T-helper 2 cell (primary cell): Measurements from ENCODE around the gene SFTPB.

Source experiments
- DNase-seq, 5 experiments: peaks; one replicate each; pipeline versions ENCODE4 v3.0.0 to v3.0.0-alpha.2; 2012 to 2022

SFTPB gene

DNA sequence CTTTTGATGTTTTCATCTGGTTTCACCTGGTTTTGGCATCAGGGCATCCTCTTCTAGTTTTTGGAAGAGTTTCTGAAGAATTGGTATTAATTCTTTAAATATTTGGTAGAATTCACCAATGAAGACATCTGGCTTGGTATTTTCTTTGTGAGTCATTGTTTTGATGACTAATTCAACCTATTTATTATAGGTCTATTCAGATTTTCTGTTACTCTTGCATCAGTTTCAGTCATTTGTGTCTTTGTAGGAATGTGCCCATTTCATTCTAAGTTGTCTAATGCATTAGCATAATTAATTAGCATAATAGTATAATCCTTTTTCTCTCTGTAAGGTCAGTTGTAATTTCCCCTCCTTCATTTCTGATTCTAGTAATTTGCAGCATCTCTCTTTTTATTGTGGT is 34.2 kb upstream of the SFTPB start:
- DNase-seq: no peak

DNA sequence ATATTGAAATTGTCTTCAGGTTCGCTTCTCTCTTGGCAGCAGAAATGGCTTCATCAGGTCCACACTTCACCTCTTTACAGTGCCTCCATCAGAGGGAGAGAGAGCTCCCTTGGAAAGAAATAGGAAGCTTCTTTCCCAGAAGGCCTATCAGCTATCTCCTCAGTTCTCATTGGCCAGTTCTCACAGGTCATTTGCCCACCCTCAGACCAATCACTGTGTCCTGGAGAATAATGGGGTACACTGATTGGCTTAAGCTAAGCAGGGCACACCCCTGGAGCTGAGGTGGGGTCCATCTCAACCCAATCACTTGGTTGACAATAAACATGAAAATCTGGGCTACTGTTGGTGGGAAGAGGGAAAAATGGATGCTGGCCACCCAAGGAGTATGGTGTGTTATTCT is 31.3 kb upstream of the SFTPB start:
- no peak for DNase-seq

DNA sequence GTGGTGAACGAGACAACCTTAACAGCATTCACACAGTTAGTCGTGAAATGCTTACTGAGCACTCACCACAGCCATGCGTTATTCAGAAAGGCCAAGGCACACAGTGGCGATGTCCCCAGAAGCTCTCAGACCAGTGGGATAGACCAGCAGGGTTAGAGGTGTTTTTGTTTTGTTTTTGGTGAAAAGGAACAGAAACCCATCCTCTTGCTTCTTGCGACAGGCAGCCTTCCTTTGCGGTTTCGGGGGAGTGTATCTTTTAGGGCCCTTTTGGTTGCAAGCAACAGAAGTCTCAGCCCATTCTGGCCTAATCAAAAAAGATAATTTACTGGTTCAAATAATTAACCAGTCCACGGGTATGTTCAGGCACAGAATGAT is 30.9 kb upstream of the SFTPB start:
- DNase-seq: no peak

DNA sequence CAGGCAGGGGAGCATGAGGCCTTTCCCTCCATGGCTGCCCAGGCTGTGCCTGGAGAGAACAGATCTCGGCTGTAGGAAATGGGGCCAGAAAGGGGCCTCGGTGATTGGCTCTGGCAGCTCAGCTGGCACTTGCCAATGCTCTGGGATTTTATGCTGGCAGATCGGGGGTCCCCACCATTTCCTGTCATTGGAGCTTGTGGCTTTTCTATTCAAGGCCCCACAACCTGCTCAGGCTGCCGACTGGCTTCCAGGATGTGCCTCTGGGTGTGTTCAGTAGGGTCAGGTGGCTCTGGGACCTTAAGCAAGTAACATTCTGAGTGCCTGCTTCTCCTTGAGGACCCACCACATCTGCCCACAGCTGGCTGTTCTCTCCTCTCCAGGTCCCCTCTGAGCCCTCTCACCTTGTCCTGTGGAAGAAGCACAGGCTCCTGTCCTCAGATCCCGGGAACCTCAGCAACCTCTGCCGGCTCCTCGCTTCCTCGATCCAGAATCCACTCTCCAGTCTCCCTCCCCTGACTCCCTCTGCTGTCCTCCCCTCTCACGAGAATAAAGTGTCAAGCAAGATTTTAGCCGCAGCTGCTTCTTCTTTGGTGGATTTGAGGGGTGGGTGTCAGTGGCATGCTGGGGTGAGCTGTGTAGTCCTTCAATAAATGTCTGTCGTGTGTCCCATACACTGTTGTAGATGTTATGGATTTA is 30.3 kb upstream of the SFTPB start:
- no peak for DNase-seq

DNA sequence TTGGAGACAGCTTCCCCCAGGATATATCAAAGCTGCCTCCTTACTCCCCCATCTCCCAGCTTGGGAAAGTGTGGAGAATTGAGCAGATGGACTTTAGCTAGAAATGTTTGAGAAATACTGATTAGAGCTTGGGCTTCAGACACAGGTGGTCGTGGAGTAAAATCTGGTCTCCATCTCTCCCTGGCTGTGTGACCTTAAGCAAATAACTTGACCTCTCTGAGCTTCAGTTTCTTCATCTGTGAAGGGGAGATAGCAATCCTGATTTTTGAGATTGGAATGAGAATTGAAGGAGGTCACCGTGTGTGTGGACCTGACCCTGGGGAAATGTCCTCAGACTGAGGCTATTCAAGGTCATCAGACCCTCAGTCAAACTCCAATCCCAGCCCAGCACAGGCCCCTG is 29.7 kb upstream of the SFTPB start:
- DNase-seq: no peak

DNA sequence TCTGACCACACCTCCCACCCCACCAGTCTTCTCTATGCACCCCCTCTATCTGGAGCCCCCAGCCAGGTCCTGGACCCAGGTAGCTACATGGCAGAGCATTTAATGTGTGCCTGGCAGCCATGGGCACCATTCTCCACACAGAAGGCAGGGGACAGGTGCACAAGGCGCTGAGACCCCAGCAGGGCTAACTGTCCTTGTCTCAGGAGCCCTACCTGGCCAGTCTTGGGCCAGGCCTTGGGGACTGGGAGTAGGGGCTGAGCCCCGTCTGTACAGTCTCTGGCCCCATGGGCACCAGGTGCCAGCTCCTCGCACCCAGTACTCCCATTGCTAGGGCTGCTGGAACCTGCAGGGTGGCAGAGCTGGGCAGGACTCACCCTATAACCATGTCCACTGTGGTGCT is 29.1 kb upstream of the SFTPB start:
- DNase-seq: no peak

DNA sequence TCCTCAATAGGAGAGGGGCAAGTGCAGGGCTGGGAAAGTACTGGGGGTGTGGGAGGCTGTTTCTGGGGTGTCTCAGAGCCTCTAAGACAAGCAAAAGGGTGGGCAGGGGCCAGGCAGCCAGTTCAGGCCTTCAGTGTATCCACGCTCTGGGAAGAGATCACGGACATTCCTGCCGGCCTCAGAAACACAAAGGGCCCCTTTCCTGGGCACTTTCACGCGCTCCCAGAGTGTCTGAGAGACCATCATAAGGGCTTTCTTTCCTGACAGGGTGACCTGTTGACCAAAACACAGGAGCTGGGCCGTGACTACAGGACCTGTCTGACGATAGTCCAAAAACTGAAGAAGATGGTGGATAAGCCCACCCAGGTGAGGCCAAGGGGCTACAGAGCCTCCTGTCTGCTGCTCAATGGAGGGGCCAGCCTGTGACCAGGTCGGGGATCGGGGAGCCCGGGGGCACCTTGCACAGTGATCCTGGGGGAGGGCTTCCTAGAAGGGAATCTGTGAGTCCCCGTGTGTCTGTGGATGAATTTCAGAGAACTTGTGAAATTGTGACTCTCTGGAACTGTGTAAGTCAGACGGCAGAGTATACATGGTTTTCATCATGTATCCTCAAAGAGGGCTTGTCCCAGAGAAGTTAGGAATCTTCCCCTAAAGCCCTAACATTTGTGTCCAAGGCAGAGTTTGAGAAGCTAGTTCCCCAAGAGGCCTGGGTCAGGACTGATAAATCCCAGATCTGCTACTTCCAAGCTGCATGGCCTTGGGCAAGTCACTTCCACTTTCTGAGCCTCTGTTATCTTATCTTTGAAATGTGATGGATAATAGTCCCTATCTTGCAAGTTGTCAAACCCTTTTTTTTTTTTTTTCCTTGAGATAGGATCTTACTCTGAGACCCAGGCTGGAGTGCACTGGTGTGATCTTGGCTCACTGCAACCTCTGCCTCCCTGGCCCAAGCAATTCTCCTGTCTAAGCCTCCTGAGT is 28.0 kb upstream of the SFTPB start:
- no peak for DNase-seq

DNA sequence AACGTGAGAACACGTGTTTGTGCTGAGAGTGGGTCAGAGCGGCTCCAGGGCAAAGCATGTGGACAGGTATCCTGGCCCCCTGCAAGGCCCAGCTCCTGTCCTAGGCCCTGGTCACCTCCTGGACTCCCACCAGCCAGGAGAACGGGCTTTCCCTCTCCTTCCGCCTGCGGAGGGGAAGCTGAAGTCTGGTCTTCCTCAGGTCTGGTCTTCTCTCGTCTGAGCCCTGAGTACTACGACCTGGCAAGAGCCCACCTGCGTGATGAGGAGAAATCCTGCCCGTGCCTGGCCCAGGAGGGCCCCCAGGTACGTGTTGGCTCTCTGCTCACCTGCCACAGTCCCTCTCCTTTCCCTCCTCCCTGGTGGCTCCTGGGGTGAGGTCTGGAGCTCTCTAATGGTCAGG is 27.1 kb upstream of the SFTPB start:
- no peak for DNase-seq

DNA sequence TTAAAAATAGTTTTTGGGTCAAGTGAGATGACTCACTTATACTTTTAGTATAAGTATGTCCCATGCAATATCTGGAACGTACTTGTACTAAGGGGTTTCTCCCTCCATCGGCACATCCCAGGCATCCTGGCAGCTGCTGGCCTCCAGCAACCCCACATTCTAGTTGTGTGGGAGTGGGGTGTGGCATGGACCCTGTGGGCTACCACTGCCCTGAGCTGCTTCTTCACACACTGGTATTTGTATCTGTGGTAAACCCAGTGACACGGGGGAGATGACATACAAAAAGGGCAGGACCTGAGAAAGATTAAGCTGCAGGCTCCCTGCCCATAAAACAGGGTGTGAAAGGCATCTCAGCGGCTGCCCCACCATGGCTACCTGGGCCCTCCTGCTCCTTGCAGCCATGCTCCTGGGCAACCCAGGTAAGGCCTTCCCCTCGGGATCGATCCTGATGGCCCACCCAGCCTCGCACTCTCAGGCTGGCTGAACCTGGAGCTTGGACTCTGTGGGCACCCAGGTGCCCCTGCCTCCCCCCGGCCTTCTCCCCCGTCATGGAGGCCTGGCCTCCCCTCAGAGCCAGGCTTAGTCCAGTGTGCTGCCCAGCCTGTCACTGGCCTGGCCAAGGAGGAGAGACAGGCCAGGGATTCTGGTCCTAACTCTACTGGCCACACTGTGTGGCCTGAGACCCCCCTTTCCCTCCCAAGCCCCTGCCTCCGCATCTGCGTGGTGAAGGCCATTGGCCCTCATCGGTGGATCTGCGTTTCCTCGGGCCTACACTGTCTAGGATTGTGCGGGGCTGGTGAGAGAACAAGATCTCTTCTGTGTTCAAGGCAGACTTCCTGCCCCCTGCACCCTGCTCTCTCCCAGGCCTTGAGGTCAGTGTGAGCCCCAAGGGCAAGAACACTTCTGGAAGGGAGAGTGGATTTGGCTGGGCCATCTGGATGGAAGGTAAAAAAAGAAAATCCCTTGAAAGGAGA is 26.3 kb upstream of the SFTPB start, which contains the start of gene GNLY:
Gene GNLY (plus strand): TSS at position 307 of the 974 bp plus-strand sequence. CDS start 61 bp downstream, at position 368.
- DNase-seq: peak in 1 of 5 experiments; percentile 37

DNA sequence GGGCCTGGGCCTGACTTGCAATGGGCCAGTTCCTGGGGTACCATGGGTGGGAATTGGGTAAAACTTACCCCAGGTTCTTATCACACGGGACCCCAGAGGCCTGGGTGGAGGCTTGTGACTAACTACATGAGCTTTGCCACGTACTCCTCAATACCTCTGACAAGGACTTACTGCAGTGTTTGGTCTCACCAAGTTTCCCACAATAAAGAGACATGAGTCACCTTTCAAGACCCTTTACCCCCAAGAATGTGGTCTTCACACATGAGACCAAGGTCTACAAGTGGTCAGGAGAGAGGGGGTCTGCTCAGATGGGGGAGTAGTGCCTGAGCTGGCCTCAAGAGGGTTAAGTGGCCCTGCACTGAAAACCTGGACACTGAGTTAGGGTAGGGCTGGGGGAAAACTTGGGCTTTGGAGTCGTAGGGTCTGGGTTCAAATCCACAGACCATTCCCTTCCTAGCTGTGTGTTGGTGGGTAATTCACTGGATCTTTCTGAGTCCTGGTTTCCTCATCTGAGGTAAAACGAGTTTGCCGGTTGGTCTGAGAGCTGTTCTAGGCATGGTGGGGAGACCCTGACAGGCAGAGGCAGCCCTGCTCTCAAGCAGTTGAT is 24.1 kb upstream of the SFTPB start:
- no peak for DNase-seq

DNA sequence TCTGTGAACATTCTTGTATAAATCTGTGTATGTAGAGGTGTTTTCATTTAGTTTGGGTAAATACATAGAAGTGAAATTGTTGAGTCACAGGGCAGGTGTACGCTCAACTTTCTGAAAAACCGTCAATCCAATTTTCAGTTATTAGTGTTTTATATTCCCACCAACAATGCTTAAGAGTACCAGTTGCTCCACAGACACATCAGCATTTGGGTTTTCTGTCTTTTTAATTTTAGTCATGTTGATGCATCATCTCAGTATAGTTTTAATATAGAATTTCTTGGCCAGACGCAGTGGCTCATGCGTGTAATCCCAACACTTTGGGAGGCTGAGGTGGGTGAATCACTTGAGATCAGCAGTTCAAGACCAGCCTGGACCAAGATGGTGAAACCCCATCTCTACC is 22.9 kb upstream of the SFTPB start:
- DNase-seq: no peak

DNA sequence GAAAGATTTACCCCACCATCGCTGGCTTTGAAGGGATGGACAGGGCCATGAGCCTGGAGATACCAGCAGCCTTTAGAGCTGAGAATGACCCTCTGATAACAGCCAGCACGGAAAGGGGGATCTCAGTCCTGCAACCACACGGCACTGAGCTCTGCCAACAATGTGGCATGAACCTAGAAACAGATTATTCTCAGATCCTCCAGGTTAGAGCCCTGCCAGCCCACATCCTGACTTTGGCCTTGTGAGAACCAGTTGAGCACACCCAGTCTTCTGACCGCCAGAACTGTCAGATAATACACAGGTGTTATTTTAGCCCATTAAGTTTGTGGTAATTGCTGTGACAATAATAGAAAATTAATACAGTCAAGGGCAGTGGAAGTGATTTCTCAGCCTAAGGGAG is 16.8 kb upstream of the SFTPB start:
- no peak for DNase-seq

DNA sequence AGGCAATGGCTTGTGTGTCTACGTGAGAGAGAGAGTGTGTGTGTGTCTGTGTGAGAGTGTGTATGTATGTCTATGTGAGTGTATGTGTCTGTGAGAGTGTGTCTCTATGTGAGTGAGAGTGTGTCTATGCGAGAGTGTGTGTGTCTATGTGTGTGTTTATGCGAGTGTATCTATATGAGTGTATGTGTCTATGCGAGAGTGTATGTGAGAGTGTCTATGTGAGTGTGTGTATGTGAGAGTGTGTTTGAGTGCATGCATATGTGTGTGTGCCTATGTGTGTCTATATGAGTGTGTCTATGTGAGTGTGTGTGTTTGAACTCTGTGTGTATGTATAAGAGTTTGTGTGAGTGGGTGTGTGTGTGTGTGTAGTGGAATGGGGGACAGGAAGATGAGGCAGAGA is 16.4 kb upstream of the SFTPB start:
- DNase-seq: no peak

DNA sequence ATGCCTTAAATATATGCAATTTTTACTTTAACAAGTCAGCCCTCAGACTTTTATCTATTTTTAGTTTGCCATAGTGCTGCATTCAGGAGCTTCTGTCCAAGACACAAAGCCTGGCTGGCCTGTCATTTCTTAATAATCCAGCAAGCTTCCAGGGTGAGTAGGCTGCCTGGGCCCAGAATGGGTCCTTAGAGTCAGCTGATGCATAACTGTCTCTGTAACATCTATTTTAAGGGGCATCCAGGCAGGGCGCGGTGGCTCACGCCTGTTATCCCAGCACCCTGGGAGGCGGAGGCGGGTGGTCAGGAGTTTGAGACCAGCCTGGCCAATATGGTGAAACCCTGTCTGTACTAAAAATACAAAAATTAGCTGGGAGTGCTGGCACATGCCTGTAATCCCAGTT is 14.4 kb upstream of the SFTPB start:
- no peak for DNase-seq

DNA sequence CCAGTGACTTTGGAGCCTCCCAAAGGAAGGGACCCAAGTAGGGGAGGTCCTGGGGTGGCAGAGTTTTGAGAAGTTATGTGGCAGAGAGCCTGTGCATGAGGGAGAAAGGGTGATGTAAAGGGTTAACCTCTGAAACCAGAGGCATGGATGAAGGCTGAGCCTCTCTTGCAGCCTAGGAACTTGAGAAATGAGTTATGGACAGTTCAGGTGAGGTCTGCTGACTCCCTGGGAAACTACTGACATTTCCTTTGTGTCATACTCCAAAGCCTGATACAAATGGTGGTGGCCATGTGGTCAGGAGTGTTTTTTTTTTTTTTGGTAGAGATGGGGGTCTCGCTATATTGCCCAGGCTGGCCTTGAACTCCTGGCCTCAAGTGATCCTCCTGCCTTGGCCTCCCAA is 13.8 kb upstream of the SFTPB start:
- no peak for DNase-seq

DNA sequence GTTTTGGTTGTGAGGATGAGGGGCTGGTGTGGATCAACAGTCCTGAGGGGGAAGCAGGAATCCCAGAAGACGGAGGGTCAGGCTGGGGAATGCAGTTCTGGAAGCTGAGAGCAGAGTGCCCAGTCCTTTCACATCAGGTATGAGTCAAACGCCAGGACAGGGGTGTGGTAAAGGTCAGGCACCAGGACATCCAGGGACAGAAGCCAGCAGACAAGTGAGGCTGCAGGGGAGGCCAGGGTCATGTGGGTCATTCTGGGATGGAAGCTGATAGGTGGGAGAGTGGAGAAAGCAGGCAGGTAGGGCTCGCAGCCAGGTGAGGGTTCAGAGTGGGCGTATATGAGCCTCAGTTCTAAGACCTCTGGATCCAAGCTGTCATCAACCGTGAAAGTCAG is 13.4 kb upstream of the SFTPB start:
- DNase-seq: no peak

DNA sequence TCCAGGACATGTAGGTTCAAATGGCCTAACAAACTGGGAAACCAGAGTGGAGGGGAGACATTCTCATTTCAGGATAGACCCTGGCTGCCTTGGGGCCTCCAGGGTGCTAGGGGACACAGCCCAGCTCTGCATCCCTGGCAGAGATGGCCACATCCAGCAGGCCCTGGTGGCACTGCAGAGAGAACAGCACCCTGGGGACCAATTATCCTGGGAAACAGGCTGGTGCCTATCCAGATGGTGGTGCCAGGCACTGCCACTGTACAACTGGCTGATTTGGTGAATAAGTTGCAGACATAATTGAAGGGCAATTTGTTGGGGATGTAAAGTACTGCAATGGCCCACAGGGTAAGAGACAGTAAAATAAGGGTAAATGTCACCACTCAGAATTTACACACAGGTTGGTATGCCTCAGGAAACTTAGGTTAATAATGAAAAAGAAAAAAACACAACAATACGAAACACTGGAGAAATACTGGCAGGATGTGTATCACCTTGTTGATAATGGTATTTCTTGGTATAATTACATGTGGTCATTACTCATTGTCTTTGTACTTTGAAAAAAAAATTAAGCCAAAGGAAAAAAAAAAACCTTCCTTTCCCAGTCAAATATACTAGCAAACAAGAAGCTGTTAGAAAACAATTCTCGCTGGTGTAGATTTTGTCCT is 12.8 kb upstream of the SFTPB start:
- no peak for DNase-seq

DNA sequence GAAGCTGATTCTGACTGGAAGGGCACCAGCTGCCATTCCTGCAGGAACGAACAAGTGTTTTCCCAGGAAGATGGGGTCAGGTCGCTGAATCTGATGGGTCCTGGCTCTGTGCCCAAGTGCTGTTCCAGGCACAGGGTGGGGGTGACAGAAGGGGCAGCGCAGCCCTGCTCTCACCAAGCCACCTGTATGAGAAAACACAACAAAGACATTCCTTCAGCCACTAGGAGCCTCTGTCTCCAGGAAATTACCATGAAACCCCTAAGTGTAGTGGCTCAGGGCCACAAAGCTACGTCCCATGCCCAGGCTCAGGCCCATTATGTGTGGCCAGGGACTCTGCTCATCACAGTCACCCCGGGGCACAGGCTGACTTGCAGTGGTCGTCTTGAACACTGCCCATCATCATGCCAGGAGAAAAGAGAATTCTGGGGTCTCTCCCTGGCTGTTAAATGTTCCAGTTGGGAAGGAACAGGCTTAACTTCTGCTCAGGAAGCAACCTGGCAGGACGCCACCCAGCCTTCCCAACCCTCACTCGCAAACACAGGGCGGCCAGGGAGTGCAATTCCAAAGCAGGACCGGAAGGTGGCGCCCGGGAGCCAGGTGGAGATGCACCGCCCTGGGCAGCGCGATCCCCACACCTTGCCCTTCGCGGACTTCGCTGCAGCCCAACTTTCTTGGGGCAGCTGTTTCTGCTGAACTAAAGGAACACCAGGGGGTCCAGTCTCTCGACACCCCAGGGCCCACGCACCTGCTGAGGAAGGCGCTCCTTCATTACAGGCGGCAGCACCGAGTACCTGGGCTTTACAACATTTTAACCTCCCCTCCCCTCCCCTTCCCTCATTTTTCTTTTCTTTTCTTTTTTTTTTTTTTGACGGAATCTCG is 11.0 kb upstream of the SFTPB start:
- peak; percentile 55 to 62 (median 62) for DNase-seq

DNA sequence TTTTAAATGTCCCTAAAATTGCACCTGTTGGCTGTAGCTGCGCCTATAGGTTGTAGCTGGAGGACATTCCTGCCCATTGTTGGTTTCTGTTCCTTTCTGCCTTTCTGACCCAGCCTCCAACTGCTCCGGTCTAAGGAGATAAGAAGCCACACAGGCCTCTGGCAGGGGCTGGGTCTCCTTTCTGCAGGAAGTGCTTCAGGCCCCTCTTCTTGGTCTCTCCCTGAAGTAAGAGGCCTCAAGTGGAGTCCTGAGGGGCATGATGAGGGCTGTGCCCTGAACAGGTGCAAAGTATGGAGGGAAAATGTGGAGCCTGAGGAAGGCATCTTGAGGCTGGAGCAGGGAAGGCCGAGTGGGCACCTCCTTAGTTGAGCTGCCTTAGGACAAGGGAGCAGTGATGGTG is 10.4 kb upstream of the SFTPB start:
- DNase-seq: no peak

DNA sequence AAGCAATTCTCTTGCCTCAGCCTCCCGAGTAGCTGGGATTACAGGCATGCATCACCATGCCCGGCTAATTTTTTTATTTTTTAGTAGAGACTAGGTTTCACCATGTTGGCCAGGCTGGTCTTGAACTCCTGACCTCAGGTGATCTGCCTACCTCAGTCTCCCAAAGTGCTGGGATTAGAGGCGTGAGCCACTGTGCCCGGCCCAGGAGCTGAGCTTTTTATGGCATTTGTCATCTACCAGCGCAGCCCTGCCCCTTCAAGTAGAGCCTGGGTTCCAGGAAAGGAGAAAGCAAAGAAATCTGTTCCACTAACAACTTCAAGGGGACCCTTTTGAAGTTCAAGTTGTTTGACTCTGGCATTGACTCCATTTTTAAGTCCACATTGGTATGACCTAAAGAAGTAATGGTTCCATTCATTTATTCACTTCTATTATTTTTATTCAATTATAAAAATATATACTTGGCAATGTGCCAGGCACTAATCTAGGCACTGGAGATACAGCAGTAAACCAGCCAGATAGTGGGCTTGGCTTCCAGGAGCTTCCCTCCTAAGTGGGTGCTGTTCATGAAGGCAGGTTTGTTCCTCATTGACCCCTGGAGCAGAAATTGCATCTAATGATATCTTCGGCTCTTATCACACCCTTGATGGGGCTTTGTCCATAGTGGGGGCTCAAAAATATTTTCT is 8.0 kb upstream of the SFTPB start:
- no peak for DNase-seq
